ENCODE data around the gene GMPR. TPM values are rescaled to one million over a fixed set of nuclear protein-coding genes. Genes with fewer than 3 reads are reported as not detected.
A peak's percentile ranks its signal among the peaks of the same experiment; 100 is the strongest.

Gene GMPR
- total RNA-seq, 6 donors from 2014 or later: 10.5 to 25.6 (median 16.4) TPM

- ATAC-seq (ENCODE audit: low FRiP score in 2 of 2): no peak
- no peaks in the 10 kb centered on the region for H3K9me3 ChIP-seq
- no peak for DNase-seq
- H3K27me3 ChIP-seq: no peaks in the 10 kb centered on the region
- TF ChIP-seq EP300 (IDR thresholded peaks at IDR 0.05) (no peak), POLR2AphosphoS5 (IDR thresholded peaks at IDR 0.05) (no peak), POLR2A (IDR thresholded peaks at IDR 0.05) (no peak)
- TF ChIP-seq, protein P1, sequence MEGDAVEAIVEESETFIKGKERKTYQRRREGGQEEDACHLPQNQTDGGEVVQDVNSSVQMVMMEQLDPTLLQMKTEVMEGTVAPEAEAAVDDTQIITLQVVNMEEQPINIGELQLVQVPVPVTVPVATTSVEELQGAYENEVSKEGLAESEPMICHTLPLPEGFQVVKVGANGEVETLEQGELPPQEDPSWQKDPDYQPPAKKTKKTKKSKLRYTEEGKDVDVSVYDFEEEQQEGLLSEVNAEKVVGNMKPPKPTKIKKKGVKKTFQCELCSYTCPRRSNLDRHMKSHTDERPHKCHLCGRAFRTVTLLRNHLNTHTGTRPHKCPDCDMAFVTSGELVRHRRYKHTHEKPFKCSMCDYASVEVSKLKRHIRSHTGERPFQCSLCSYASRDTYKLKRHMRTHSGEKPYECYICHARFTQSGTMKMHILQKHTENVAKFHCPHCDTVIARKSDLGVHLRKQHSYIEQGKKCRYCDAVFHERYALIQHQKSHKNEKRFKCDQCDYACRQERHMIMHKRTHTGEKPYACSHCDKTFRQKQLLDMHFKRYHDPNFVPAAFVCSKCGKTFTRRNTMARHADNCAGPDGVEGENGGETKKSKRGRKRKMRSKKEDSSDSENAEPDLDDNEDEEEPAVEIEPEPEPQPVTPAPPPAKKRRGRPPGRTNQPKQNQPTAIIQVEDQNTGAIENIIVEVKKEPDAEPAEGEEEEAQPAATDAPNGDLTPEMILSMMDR (IDR thresholded peaks at IDR 0.05): no peak
- peaks cover 21 to 41% (median 33%) of the 10 kb centered on the region in 4 donors for H3K4me1 ChIP-seq
- peak overlapping the region in 1 of 4 donors; percentile 5 for H3K27ac ChIP-seq
- 97 to 99% methylated on average over 11 of the region's 11 CpGs for WGBS, 2 donors
- no peak overlapping the region for H3K4me3 ChIP-seq
- peaks cover 0 to 10% (median 8%) of the 10 kb centered on the region in 4 donors for H3K36me3 ChIP-seq
Measured at GRCh38 chr6:16321826-16322225, 83.4 kb downstream of the GMPR start.

DNA sequence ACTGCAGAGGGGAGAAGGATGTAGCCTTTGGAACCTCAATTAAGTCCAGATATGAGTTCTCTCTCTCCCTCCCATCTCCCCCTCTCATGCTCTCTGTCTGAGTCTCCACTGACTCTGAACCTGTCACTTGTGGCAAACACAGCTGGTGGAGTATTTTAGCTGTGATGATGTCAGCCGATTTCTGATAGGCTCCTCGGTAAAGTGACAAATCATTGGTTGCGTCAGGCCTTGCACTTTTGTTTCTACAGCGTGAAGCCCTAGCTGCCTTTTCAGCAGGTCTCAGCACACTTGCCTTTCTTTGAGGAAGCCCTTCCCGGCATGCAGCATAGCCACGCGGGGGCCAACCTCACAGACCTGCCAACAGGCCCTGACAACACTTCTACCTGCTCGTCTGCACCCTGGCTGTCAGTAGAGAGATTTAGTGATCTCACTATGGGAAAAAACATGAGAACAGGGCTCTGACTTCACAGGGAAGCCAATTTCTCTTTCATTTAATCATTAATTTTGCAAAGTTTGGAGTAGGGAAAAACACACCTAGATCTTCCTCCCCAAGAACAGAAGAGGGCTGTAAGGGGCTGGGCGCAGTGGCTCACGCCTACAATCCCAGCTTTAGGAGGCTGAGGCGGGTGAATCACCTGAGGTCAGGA lies 84.4 kb downstream of the GMPR start:
- Histone ChIP-seq H3K4me1 (peaks cover 21 to 41% (median 33%) of the 10 kb centered on the region in 4 donors), H3K9me3 (no peaks in the 10 kb centered on the region), H3K36me3 (peaks cover 0 to 20% (median 18%) of the 10 kb centered on the region in 4 donors), H3K4me3 (no peak overlapping the region), H3K27ac (peak overlapping the region; percentile 5 to 42 (median 12)), H3K27me3 (no peaks in the 10 kb centered on the region)
- ATAC-seq (ENCODE audit: low FRiP score in 2 of 2) (peak in 1 of 2 donors; percentile 46), DNase-seq (peak; percentile 59 to 64)
- TF ChIP-seq EP300 (IDR thresholded peaks at IDR 0.05) (no peak), POLR2A (IDR thresholded peaks at IDR 0.05) (peak in 1 of 4 donors; percentile 32), POLR2AphosphoS5 (IDR thresholded peaks at IDR 0.05) (peak; percentile 22 to 44)
- WGBS, 2 donors: 56 to 62% methylated on average over 10 to 11 of the region's 11 CpGs

GRCh38 chr6:16324184-16324583 lies 85.8 kb downstream of the GMPR start:
- TF ChIP-seq, protein P1 (IDR thresholded peaks at IDR 0.05): no peak
- TF ChIP-seq POLR2A (IDR thresholded peaks at IDR 0.05): no peak
- no peak for TF ChIP-seq POLR2AphosphoS5 (IDR thresholded peaks at IDR 0.05)
- DNase-seq (no peak), ATAC-seq (ENCODE audit: low FRiP score in 2 of 2) (no peak)
- no peak overlapping the region for H3K4me3 ChIP-seq
- no peaks in the 10 kb centered on the region for H3K9me3 ChIP-seq
- H3K36me3 ChIP-seq: peaks cover 0 to 24% (median 21%) of the 10 kb centered on the region in 4 donors
- H3K27me3 ChIP-seq: no peaks in the 10 kb centered on the region
- WGBS, 2 donors: 97 to 98% methylated on average over 2 of the region's 2 CpGs
- no peak overlapping the region for H3K27ac ChIP-seq
- H3K4me1 ChIP-seq: peaks cover 20 to 40% (median 33%) of the 10 kb centered on the region in 4 donors

DNA sequence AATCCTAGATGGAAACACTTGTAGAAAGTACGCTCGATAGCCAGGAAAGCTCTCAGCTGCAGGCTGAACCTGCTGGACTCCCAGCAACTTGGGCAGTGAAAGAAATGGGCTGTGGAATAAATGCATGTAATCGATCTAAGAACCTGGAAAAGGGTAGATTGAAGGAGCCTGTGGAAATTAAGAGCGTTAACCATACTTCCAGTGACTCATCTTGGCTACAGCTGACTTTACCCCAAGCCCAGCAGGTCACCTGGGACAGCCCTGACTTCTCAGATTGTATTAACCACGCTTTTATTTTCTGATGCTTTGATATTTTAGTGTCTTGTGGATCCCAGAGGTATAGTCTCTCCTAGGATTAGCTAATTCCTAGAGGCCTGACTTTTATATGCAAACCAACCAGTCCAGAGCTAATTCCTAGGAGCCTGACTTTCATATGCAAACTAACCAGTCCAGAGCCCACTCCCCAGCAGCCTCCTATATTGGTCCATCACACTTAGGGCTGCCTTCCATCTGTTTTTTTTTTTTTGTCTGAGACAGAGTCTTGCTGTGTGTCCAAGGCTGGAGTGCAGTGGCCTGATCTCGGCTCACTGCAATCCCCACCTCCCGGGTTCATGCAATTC lies 86.3 kb downstream of the GMPR start:
- no peak for TF ChIP-seq EP300 (IDR thresholded peaks at IDR 0.05)
- no peak for TF ChIP-seq POLR2A (IDR thresholded peaks at IDR 0.05)
- TF ChIP-seq, protein P1 (IDR thresholded peaks at IDR 0.05): no peak
- no peak for TF ChIP-seq POLR2AphosphoS5 (IDR thresholded peaks at IDR 0.05)
- peaks cover 0 to 24% (median 21%) of the 10 kb centered on the region in 4 donors for H3K36me3 ChIP-seq
- no peak overlapping the region for H3K27ac ChIP-seq
- no peak overlapping the region for H3K4me3 ChIP-seq
- H3K9me3 ChIP-seq: no peaks in the 10 kb centered on the region
- WGBS, 2 donors: 88 to 90% methylated on average over 7 of the region's 7 CpGs
- DNase-seq (no peak), ATAC-seq (ENCODE audit: low FRiP score in 2 of 2) (no peak)
- H3K27me3 ChIP-seq: no peaks in the 10 kb centered on the region
- peaks cover 14 to 35% (median 28%) of the 10 kb centered on the region in 4 donors for H3K4me1 ChIP-seq

GRCh38 chr6:16326531-16326930 lies 88.1 kb downstream of the GMPR start:
- no peak overlapping the region for H3K4me3 ChIP-seq
- no peaks in the 10 kb centered on the region for H3K27me3 ChIP-seq
- TF ChIP-seq, protein P1 (IDR thresholded peaks at IDR 0.05): no peak
- TF ChIP-seq EP300 (IDR thresholded peaks at IDR 0.05) (no peak), POLR2AphosphoS5 (IDR thresholded peaks at IDR 0.05) (no peak), POLR2A (IDR thresholded peaks at IDR 0.05) (no peak)
- H3K36me3 ChIP-seq: peaks cover 0 to 24% (median 21%) of the 10 kb centered on the region in 4 donors
- peak in 1 of 2 donors; percentile 66 for DNase-seq
- 93 to 97% methylated on average over 17 to 22 of the region's 22 CpGs for WGBS, 2 donors
- ATAC-seq (ENCODE audit: low FRiP score in 2 of 2): no peak
- no peaks in the 10 kb centered on the region for H3K9me3 ChIP-seq
- H3K4me1 ChIP-seq: peaks cover 2 to 20% (median 17%) of the 10 kb centered on the region in 4 donors
- H3K27ac ChIP-seq: no peak overlapping the region

Measured in upper lobe of left lung (tissue), 6 donors.